ENCODE data around the gene NUBPL.

DNA sequence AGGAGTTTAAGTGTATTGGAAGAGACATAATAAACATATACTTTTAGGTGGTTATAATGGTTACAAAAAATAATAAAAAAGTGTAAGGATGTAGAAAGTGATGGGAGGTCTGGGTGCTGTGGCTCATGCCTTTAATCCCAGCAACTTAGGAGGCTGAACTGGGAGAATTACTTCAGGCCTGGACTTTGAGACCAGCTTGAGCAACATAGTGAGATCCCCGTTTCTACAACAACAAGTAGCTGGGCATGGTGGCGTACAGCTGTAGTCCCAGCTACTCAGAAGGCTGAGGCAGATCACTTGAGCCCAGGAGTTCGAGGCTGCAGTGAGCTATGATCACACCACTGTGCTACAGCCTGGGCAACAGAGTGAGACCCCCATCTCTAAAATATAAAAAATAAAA lies 19.0 kb downstream of the NUBPL start:
- TF ChIP-seq, protein P1, sequence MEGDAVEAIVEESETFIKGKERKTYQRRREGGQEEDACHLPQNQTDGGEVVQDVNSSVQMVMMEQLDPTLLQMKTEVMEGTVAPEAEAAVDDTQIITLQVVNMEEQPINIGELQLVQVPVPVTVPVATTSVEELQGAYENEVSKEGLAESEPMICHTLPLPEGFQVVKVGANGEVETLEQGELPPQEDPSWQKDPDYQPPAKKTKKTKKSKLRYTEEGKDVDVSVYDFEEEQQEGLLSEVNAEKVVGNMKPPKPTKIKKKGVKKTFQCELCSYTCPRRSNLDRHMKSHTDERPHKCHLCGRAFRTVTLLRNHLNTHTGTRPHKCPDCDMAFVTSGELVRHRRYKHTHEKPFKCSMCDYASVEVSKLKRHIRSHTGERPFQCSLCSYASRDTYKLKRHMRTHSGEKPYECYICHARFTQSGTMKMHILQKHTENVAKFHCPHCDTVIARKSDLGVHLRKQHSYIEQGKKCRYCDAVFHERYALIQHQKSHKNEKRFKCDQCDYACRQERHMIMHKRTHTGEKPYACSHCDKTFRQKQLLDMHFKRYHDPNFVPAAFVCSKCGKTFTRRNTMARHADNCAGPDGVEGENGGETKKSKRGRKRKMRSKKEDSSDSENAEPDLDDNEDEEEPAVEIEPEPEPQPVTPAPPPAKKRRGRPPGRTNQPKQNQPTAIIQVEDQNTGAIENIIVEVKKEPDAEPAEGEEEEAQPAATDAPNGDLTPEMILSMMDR (IDR thresholded peaks at IDR 0.05): no peak
- TF ChIP-seq POLR2A (IDR thresholded peaks at IDR 0.05): no peak
